ENCODE measurements around the gene SUPT5H. TPM values are rescaled to one million over a fixed set of nuclear protein-coding genes. Genes with fewer than 3 reads are reported as not detected.

Gene SUPT5H
- total RNA-seq, 3 donors from 2014 or later (not counting 1 experiment from before 2014, with no cell fraction given) = 228 to 256 (median 230) TPM

DNA sequence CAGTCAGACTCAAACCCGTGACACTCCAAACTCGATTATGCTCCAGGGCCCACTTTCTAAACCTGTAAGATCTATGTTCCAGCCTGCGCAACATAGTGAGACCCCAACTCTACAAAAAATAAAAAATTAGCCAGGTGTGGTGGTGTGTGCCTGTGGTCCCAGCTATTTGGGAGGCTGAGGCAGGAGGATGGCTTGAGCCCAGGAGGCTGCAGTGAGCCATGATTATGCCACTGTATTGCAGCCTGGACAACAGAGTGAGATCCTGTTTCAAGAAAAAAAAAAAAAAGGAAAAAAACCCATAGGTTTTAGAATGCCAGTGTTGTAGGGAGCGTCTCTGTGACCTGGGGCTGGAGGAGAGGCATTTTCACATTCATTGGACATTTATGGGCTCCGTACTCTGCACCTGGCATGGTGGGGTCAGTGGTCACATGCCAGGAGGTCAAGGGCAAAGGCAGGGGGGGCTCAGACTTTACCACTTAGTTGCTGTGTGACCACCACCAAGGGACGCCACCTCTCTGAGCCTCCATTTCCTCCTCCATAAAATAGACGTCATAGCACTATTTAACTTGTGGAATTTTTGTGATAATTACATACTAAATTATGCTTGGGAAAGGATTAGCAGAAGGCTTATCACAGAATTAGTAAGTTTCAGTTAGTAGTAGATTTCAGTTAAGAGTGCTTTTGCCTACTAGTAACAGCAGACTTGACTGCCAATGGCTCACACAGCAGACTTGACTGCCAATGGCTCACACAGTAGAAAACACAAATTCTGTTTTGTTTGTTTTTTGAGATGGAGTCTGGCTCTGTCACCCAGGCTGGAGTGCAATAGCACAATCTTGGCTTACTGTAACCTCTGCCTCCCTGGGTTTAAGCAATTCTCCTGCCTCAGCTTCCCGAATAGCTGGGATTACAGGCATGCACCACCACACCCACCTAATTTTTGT lies 75.4 kb downstream of the SUPT5H start:
- 100% methylated on average over 4 of the region's 8 CpGs for WGBS (ENCODE audit: insufficient coverage)
- intact Hi-C loops (cut with micrococcal nuclease) = no loop called here
- Mint-ChIP-seq H3K9me3 (no peaks in the 10 kb centered on the region), H3K4me1 (peaks cover 6 to 7% of the 10 kb centered on the region in 2 donors), H3K27me3 (ENCODE audit: low read depth in 2 of 2) (peaks cover 18% of the 10 kb centered on the region in 2 donors), H3K27ac (no peak overlapping the region), H3K36me3 (no peaks in the 10 kb centered on the region), H3K4me3 (no peak overlapping the region)
- Histone ChIP-seq H3K27ac (ENCODE audit: low read length) (no peak overlapping the region), H3K9me3 (ENCODE audit: control insufficient read depth, insufficient read depth, low read length) (no peaks in the 10 kb centered on the region), H3K27me3 (ENCODE audit: control insufficient read depth, insufficient read depth, low read length) (peaks cover 11% of the 10 kb centered on the region), H3K36me3 (ENCODE audit: control insufficient read depth, insufficient read depth, low read length) (no peaks in the 10 kb centered on the region), H3K4me1 (ENCODE audit: control insufficient read depth, insufficient read depth, low read length) (peaks cover under 1% of the 10 kb centered on the region), H3K4me3 (ENCODE audit: low read length) (no peak overlapping the region)
- DNase-seq = no peak
- TF ChIP-seq, protein P1, sequence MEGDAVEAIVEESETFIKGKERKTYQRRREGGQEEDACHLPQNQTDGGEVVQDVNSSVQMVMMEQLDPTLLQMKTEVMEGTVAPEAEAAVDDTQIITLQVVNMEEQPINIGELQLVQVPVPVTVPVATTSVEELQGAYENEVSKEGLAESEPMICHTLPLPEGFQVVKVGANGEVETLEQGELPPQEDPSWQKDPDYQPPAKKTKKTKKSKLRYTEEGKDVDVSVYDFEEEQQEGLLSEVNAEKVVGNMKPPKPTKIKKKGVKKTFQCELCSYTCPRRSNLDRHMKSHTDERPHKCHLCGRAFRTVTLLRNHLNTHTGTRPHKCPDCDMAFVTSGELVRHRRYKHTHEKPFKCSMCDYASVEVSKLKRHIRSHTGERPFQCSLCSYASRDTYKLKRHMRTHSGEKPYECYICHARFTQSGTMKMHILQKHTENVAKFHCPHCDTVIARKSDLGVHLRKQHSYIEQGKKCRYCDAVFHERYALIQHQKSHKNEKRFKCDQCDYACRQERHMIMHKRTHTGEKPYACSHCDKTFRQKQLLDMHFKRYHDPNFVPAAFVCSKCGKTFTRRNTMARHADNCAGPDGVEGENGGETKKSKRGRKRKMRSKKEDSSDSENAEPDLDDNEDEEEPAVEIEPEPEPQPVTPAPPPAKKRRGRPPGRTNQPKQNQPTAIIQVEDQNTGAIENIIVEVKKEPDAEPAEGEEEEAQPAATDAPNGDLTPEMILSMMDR (IDR thresholded peaks at IDR 0.05) = no peak
- ATAC-seq = no peak

DNA sequence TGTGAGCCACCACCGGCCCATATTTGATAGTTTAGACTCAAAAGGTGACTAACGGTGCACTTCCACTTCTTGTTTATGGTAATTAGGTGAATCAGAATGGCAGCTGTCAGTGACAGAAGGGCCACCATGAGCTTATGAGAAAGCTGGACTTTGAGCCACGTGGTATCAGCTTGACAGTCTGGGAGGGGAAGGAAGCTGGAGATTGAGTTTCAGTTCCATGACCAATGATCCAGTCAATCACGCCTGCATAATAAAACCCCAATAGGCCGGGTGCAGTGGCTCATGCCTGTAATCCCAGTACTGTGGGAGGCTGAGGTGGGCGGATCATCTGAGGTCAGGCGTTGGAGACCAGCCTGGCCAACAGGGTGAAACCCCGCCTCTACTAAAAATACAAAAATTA lies 79.1 kb downstream of the SUPT5H start:
- Histone ChIP-seq H3K27me3 (ENCODE audit: control insufficient read depth, insufficient read depth, low read length) (no peaks in the 10 kb centered on the region), H3K9me3 (ENCODE audit: control insufficient read depth, insufficient read depth, low read length) (no peaks in the 10 kb centered on the region), H3K36me3 (ENCODE audit: control insufficient read depth, insufficient read depth, low read length) (no peaks in the 10 kb centered on the region), H3K27ac (ENCODE audit: low read length) (no peak overlapping the region), H3K4me3 (ENCODE audit: low read length) (no peak overlapping the region), H3K4me1 (ENCODE audit: control insufficient read depth, insufficient read depth, low read length) (no peaks in the 10 kb centered on the region)
- no peaks in the 10 kb centered on the region for H3K27me3 Mint-ChIP-seq (ENCODE audit: low read depth in 2 of 2)
- TF ChIP-seq, protein P1 (IDR thresholded peaks at IDR 0.05) = no peak
- intact Hi-C loops (cut with micrococcal nuclease) = no loop called here
- H3K4me1 Mint-ChIP-seq = peaks cover 0 to 5% of the 10 kb centered on the region in 2 donors
- H3K27ac Mint-ChIP-seq = no peak overlapping the region
- H3K36me3 Mint-ChIP-seq = no peaks in the 10 kb centered on the region
- H3K9me3 Mint-ChIP-seq = no peaks in the 10 kb centered on the region
- DNase-seq (no peak), ATAC-seq (no peak)
- WGBS (ENCODE audit: insufficient coverage) = 87% methylated on average over 8 of the region's 8 CpGs
- H3K4me3 Mint-ChIP-seq = no peak overlapping the region

DNA sequence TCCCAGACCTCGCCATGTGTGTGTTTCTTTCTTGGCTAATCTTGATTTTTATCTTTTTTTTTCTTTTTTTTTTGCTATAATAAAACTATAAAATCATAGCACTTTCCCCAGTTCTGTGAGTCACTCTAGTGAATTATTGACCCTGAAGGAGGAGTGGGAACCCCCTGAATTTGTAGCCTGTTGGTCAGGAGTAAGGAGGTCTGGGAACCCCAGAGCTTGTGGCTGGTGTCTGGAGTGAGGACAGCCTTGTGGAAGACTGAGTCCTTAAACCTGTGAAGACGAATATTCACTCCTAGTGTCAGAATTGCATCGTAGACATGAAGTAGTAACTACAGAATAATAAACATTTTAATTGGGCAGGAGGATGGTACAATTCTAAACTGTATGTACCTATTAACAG lies 79.8 kb downstream of the SUPT5H start:
- DNase-seq (no peak), ATAC-seq (no peak)
- Mint-ChIP-seq H3K36me3 (no peaks in the 10 kb centered on the region), H3K27ac (no peak overlapping the region), H3K4me1 (peaks cover 0 to 5% of the 10 kb centered on the region in 2 donors), H3K4me3 (no peak overlapping the region), H3K27me3 (ENCODE audit: low read depth in 2 of 2) (no peaks in the 10 kb centered on the region), H3K9me3 (no peaks in the 10 kb centered on the region)
- H3K4me3 ChIP-seq (ENCODE audit: low read length) = no peak overlapping the region
- TF ChIP-seq, protein P1 (IDR thresholded peaks at IDR 0.05) = no peak
- no peaks in the 10 kb centered on the region for H3K9me3 ChIP-seq (ENCODE audit: control insufficient read depth, insufficient read depth, low read length)
- no peak overlapping the region for H3K27ac ChIP-seq (ENCODE audit: low read length)
- no peaks in the 10 kb centered on the region for H3K27me3 ChIP-seq (ENCODE audit: control insufficient read depth, insufficient read depth, low read length)
- H3K36me3 ChIP-seq (ENCODE audit: control insufficient read depth, insufficient read depth, low read length) = no peaks in the 10 kb centered on the region
- WGBS (ENCODE audit: insufficient coverage) = 100% methylated on average over 2 of the region's 3 CpGs
- intact Hi-C loops (cut with micrococcal nuclease) = no loop called here
- H3K4me1 ChIP-seq (ENCODE audit: control insufficient read depth, insufficient read depth, low read length) = no peaks in the 10 kb centered on the region

Other genes starting within 250 kb of the SUPT5H start
- not detected for gene NCCRP1, start 248.6 kb upstream of the SUPT5H start, total RNA-seq
- not detected for gene SYCN, start 241.3 kb upstream of the SUPT5H start, total RNA-seq
- not detected for gene IFNL3, start 200.6 kb upstream of the SUPT5H start, total RNA-seq
- gene IFNL4, start 196.7 kb upstream of the SUPT5H start, total RNA-seq = not detected
- gene IFNL2, start 177.2 kb upstream of the SUPT5H start, total RNA-seq = not detected
- gene IFNL1, start 149.2 kb upstream of the SUPT5H start, total RNA-seq = 1 to 10 TPM in 1 of 3 donors, under 1 TPM in 1, not detected in 1; 0.33 to 1.4 TPM
- 10 to 100 TPM in 1 of 3 donors, 1 to 10 TPM in 2; 5.9 to 12.5 (median 6.9) TPM for gene LRFN1, start 124.7 kb upstream of the SUPT5H start, total RNA-seq
- 100 to 1,000 TPM; 315 to 331 (median 329) TPM for gene GMFG, start 109.5 kb upstream of the SUPT5H start, total RNA-seq
- gene SAMD4B, start 103.2 kb upstream of the SUPT5H start, total RNA-seq = 10 to 100 TPM; 67.8 to 80.8 (median 78.9) TPM
- 10 to 100 TPM; 54.3 to 80.9 (median 68.3) TPM for gene PAF1, start 54.5 kb upstream of the SUPT5H start, total RNA-seq
- gene MED29, start 54.2 kb upstream of the SUPT5H start, total RNA-seq = 10 to 100 TPM; 37.5 to 49.1 (median 45.9) TPM
- 1,000 to 10,000 TPM; 1,232 to 2,074 (median 1,769) TPM for gene ZFP36, start 38.7 kb upstream of the SUPT5H start, total RNA-seq
- 100 to 1,000 TPM in 1 of 3 donors, 10 to 100 TPM in 2; 70.2 to 129 (median 80.7) TPM for gene PLEKHG2, start 32.9 kb upstream of the SUPT5H start, total RNA-seq
- 1,000 to 10,000 TPM; 1,227 to 1,543 (median 1,399) TPM for gene RPS16, start 9.6 kb upstream of the SUPT5H start, total RNA-seq
- 10 to 100 TPM; 50.1 to 67.2 (median 60.8) TPM for gene TIMM50, start 35.3 kb downstream of the SUPT5H start, total RNA-seq
- gene DLL3, start 53.4 kb downstream of the SUPT5H start, total RNA-seq = not detected
- not detected for gene SELENOV, start 69.6 kb downstream of the SUPT5H start, total RNA-seq
- 1 to 10 TPM; 4.6 to 6.7 (median 5.8) TPM for gene EID2B, start 87.3 kb downstream of the SUPT5H start, total RNA-seq
- gene EID2, start 94.6 kb downstream of the SUPT5H start, total RNA-seq = 10 to 100 TPM; 11.9 to 19.9 (median 15.6) TPM
- not detected for gene LGALS13, start 156.9 kb downstream of the SUPT5H start, total RNA-seq
- gene LGALS16, start 210.3 kb downstream of the SUPT5H start, total RNA-seq = not detected